ENCODE measurements around the gene ITGB8.

GRCh38 chr7:20331910-20332813 is 1.5 kb downstream of the ITGB8 start:
- TF ChIP-seq CTCF (IDR thresholded peaks at IDR 0.05): no peak
- no peak for TF ChIP-seq POLR2A (IDR thresholded peaks at IDR 0.05)

Data from thyroid gland (tissue), 4 donors.